ENCODE data around the gene SRBD1.

The SRBD1 gene

GRCh38 chr2:45588158-45588829 is 22.8 kb downstream of the SRBD1 start:
- DNase-seq, result no peak

- DNase-seq, result no peak
Observed at GRCh38 chr2:45586600-45586999, 24.5 kb downstream of the SRBD1 start.

DNA sequence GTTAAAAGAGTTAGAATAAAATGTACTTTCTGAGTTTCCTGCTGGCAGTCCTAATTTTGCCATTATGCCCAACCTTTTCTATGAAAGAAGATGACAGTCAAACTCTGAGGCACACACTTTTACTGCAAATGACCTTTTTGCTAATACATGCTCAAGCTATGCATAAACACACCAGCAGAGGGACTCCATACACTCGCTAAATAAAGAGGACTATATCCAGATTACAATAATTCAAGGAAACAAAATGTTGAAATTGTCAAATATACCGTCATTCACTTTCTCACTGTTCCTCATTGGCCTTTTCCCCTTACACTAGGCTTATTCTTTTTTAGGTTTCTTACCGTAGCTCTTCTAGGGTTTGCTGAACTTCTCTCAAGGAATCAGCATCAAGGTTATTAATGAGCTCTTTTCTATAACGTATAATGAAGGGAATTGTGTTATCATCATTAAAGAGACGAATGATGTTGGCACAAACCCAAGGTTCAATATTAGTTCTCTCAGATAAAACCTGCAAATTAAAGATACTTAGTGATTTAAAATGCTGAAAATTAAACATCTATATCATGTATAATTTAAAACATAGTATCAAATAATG is 25.7 kb downstream of the SRBD1 start:
- DNase-seq, result no peak

GRCh38 chr2:45583977-45584376 is 27.1 kb downstream of the SRBD1 start:
- DNase-seq, result no peak

DNA sequence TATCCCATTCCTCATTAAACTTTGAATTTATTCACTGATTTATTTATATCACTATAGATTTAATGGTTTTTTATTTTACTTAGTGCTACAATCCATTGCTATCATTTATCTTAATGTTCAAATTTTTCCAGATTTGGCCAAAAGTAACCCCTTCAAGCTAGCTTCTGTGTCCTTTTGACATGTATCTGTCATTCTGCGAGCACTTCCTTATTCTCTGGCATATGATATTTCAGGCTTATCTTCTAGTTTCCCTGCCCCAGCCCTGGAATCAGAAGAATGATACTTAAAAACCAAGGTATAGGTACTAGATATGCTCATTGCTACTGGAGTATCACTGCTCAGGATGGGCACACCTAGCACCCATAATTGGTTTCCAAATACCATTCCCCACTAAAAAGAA is 28.5 kb downstream of the SRBD1 start:
- DNase-seq, result no peak

GRCh38 chr2:45578056-45578843 is 32.8 kb downstream of the SRBD1 start:
- no peak for DNase-seq

GRCh38 chr2:45577441-45577840 is 33.6 kb downstream of the SRBD1 start:
- DNase-seq, result no peak

- no peak for DNase-seq
Observed at GRCh38 chr2:45575881-45576280, 35.2 kb downstream of the SRBD1 start.

- no peak for DNase-seq
Observed at GRCh38 chr2:45572979-45573378, 38.1 kb downstream of the SRBD1 start.

- no peak for DNase-seq
Observed at GRCh38 chr2:45571940-45572339, 39.1 kb downstream of the SRBD1 start.

GRCh38 chr2:45570671-45571334 is 40.3 kb downstream of the SRBD1 start:
- no peak for DNase-seq

DNA sequence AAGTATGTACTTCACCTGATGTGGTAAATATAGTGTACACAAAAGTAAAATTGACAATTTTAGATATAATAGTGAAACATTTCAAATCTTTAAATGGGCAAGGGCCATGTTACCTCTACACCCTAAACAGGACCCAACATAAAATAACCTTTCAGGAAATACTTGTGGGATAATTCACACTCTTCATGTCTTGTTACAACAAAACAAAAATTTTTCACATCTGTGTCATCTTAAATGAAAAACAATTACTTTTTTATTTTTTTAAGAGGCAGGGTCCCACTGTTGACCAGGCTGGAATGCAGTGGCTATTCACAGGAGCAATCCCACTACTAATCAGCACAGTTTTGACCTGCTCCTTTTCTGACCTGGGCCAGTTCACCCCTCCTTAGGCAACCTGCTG is 42.1 kb downstream of the SRBD1 start:
- no peak for DNase-seq

GRCh38 chr2:45567974-45568789 is 42.9 kb downstream of the SRBD1 start:
- no peak for DNase-seq

GRCh38 chr2:45567288-45567963 is 43.6 kb downstream of the SRBD1 start:
- no peak for DNase-seq

GRCh38 chr2:45559436-45559835 is 51.6 kb downstream of the SRBD1 start:
- no peak for DNase-seq

DNA sequence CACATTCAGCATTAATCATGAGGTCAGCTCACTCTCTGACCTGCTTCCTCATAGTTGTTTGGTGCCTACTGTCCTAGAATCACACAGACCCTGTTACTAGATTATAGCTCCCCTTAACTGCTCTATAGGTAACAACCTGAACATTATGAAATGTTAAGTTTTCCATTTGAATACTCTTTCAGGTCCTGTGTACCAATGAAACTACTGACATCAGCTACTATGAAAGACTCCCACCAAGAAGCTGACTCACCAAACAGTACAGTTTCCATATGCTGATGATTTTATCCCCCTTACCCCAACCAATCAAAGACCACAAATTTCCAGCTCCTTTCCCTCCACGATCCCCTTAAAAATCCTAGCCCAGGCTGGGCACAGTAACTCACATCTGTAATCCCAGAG is 56.3 kb downstream of the SRBD1 start:
- DNase-seq, result no peak

DNA sequence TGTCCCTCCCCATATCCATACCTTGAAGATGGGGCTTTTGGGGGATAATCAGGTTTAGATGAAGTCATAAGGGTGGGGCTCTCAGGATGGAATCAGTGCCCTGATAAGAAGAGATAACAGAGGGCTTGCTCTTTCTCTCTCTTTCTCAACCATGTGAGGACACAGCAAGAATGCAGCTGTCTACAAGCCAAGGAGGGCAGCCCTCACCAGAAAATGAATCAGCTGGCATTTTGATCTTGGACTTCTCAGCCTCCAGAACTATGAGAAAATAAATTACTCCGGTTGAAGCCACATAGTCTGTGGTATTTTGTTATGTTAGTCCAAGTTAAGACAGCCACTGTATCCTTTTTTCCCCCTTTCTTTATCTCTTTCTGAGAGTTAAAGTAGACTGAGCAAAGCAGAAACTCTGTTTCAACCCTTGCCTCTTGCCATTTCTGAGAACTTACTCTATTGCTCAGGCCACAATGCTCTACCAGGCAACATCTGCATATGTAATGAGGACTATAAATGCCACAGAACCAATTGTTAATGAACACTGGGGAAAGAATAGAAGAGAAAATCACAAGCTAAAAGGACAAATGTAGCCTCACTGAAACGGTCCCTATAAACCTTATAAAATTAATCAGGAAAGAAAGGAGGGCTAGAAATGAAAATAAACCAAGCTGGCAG is 56.9 kb downstream of the SRBD1 start:
- no peak for DNase-seq

DNA sequence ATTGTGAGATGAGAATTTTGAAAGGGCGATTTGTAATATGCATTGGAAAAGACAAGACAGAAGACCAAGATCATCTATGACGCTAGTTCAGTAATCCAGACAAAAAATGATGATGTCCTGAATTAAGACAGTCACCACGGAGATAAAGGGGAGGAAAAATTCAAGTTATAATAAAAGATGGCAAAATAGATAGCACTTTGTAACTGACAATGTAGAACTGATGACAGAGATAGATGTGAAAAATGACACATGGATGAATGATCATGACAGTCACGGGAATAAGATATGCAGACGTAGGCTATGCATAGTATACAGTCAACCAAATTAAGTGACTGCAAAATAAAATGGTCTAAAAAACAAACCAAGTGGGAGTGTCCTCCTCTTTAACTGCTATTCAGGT is 59.2 kb downstream of the SRBD1 start:
- no peak for DNase-seq

- DNase-seq, result no peak
Observed at GRCh38 chr2:45545943-45546342, 65.1 kb downstream of the SRBD1 start.

GRCh38 chr2:45543257-45543656 is 67.8 kb downstream of the SRBD1 start:
- no peak for DNase-seq

- DNase-seq, result no peak
Observed at GRCh38 chr2:45542013-45542412, 69.1 kb downstream of the SRBD1 start.

GRCh38 chr2:45541450-45541849 is 69.6 kb downstream of the SRBD1 start:
- DNase-seq, result no peak
